Endometrial microvascular endothelial cells (primary cell): ENCODE results near the gene KLB. TPM values are rescaled to one million over a fixed set of nuclear protein-coding genes. Genes with fewer than 3 reads are reported as not detected.
"Not testable (repeated sequence)": the region's sequence is repeated elsewhere in the genome, so short reads cannot be mapped to it uniquely, and the experiment has no call there.

Experiments
- in situ Hi-C: cut with HindIII; loops from 2 replicates; pipeline ENCODE4 v1.10.0; 2017; ENCODE audit warnings: low sequenced_read_pairs, low pct_unique_long_range_greater_than_20kb; ENCODE audit errors: inconsistent ontology term
- total RNA-seq: library from RNA; depleted of rRNA; stranded (reverse); fragments of >200 nt; gene quantifications from one replicate; pipeline ENCODE4 v1.2.3, GENCODE V29; 2015; ENCODE audit errors: inconsistent ontology term

The KLB gene
- total RNA-seq, 1 donor from 2014 or later = not detected

- in situ Hi-C loops = no loop called here
Observed at GRCh38 chr4:39415678-39416283, 9.1 kb downstream of the KLB start.

- in situ Hi-C loops = no loop called here
Observed at GRCh38 chr4:39422247-39422646, 15.5 kb downstream of the KLB start.

GRCh38 chr4:39425297-39425696, 18.6 kb downstream of the KLB start:
- in situ Hi-C loops = not testable (repeated sequence)

DNA sequence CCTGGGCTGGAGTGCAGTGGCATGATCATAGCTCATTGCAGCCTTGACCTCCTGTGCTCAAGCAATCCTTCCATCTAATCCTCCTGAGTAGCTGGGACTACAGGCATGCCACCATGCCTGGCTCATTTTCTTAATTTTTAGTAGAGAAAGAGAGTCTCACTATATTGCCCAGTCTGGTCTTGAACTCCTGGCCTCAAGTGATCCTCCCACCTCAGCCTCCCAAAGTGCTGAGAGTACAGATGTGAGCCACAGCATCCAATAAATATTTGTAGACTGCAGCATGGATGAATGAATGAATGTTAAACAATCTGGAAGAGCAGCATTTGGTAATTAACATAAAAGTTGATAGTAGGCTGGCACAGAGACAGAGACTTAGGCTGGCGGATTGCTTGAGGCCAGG, 20.0 kb downstream of the KLB start:
- in situ Hi-C loops = no loop called here

DNA sequence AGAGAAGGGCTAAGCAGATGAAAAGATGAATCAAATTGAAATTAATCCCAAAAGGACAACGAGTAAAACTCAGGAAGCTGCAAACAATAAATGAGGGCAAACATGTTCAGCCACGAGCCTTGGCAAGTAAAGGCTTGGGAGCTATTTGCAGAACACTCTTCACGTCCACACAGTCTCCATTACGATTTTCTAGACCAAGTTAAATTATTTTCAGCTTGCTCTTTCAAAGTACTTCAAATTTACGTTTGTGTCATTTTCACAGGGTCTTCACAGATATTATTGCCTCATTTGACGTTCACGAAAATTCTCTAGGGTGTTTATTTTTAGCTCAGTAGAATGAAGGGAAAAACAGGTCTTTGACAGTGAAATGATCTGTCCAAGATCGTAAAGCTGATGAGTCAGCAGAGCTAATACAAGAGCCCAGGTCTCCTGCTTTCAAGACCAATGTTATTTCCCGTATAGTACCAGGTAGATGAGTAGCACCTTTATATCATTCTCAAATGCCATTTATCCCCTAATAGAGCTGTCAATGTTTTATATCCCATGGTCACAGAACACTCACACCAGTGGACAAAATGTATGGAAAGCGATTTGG, 20.9 kb downstream of the KLB start:
- in situ Hi-C loops = no loop called here

DNA sequence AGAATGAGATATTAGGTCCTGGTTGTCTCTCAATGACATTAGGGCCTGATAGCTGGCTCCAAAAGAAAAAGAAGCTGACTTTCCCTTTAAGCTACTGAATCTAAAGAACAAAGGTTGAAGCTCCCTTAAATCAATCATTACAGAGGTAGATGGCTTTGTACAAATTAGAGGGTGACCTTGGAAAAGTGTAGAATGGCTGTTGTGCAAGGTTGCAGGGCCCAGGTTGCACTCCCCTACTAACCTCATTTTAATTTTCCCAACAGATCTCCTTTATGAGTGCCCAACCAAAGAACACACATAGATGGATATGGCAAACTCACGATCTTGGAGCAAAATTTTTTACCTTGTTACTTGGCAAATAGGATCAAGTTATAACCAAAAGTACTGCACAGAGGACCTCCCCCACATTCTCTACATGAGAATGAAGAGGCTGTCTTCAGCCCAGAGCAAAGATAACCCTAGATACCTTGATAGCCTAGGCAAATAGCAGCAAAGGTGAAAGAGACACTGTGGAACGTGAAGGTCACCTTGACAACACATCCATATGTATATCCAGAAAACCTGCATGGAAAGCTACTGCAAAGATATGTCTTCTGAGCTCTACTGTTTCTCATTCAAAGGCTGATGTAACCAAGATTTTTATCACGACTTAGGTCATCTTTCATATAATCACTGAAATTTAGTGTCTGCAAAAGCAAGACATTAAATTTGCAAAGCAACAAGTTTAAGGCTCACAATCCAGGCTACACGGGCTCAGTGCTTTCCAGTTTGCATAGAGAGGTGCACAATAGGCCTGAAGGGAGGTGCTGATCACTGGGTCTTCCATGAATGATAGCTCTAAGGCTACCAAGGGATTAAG, 23.0 kb downstream of the KLB start:
- in situ Hi-C loops = no loop called here

DNA sequence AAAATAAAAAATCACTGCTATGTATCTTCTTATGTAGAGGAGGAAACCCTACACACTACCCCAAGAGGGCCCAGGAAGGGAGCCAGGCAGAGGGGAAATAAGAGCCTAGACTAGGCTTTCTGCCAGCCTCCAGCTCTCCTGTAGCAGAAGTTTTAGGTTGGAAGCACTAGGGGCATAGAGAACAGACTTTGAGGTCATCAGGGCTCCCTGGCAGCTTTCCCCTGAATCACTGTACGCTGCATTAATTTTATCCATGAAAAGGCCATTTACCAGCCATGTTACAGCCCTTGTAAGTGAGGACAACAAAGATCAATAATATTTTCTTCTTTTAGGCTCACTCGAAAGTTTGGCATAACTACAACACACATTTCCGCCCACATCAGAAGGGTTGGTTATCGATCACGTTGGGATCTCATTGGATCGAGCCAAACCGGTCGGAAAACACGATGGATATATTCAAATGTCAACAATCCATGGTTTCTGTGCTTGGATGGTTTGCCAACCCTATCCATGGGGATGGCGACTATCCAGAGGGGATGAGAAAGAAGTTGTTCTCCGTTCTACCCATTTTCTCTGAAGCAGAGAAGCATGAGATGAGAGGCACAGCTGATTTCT, 27.3 kb downstream of the KLB start:
- in situ Hi-C loops = no loop called here

- in situ Hi-C loops = no loop called here
Observed at GRCh38 chr4:39435659-39436563, 29.2 kb downstream of the KLB start.

- in situ Hi-C loops = no loop called here
Observed at GRCh38 chr4:39441593-39441992, 34.9 kb downstream of the KLB start.

DNA sequence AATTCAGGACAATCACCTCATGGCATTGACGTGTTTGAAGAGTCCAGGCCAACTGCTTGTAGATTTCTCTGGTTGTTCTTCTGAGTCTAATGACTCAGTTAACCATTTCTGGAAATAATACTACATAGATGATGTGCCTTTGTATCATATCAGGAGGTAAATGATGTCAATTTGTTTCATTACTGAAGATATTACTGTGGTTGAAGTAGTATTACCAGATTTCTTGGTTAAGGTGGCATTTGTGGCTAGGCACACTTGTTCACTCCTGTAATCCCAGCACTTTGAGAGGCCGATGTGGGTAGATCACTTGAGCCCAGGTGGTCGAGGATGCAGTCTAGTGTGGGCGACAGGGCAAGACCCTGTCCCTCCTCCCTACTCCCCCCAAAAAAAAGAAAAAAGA, 36.3 kb downstream of the KLB start:
- in situ Hi-C loops = no loop called here

DNA sequence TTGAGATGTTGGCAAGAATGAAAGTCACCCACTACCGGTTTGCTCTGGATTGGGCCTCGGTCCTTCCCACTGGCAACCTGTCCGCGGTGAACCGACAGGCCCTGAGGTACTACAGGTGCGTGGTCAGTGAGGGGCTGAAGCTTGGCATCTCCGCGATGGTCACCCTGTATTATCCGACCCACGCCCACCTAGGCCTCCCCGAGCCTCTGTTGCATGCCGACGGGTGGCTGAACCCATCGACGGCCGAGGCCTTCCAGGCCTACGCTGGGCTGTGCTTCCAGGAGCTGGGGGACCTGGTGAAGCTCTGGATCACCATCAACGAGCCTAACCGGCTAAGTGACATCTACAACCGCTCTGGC, 39.7 kb downstream of the KLB start:
- in situ Hi-C loops = no loop called here

DNA sequence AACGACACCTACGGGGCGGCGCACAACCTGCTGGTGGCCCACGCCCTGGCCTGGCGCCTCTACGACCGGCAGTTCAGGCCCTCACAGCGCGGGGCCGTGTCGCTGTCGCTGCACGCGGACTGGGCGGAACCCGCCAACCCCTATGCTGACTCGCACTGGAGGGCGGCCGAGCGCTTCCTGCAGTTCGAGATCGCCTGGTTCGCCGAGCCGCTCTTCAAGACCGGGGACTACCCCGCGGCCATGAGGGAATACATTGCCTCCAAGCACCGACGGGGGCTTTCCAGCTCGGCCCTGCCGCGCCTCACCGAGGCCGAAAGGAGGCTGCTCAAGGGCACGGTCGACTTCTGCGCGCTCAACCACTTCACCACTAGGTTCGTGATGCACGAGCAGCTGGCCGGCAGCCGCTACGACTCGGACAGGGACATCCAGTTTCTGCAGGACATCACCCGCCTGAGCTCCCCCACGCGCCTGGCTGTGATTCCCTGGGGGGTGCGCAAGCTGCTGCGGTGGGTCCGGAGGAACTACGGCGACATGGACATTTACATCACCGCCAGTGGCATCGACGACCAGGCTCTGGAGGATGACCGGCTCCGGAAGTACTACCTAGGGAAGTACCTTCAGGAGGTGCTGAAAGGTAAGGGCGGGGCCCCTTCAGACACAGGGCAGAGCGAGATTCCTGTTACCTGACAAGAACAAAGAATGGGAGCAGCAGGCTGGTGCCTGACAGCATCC, 40.3 kb downstream of the KLB start:
- in situ Hi-C loops = no loop called here

DNA sequence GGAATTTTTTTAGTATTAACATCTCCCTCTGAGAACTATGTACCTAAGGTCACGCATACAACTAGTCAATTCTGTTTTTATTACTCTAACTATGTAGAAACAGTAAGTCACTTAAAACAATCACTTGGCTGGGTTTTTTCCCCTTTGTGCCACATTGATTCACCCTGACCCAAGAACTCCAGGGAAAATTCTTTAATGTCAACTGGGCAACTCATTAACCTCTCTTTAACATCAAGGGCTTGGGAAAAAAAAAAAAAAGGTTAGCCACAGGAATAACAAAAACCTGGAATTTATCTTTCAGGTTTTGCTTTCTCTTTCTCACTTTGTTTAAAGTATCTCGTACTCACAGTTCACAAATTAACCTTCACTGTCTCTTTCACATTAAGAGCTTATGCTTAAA, 43.9 kb downstream of the KLB start:
- in situ Hi-C loops = no loop called here

- in situ Hi-C loops = no loop called here
Observed at GRCh38 chr4:39451423-39452023, 44.8 kb downstream of the KLB start.

GRCh38 chr4:39452153-39452859, 45.6 kb downstream of the KLB start:
- in situ Hi-C loops = no loop called here

DNA sequence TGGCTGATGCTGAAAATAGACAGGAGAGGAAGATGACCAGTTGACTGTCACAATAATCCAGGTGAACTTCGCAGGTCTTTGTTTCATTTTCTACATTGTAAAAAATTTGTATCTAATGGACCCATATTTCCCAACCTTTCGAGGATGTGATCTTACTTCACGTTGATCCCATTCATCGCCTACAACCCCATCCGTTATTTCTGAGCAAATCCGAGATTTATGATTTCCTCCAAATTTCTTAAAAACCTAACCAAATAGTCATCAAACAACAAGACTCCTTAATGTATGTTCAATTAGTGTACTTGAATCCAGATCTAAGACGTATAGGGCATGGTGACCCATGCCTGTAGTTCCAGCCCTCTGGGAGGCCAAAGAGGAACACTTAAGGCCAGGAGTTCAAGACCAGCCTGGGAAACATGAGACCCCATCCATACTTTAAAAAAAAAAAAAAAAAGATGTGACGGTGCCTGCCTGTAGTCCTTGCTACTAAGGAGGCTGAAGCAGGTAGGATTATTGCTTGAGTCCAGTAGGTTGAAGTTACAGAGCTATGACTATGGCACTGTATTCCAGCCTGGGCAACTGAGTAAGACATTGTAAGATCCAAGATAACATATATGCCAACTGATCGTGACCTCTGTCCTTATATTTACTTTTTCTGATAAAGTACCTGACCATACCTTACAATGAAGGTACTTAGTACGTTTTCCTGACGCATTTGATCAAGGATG, 46.3 kb downstream of the KLB start:
- in situ Hi-C loops = no loop called here

GRCh38 chr4:39453738-39454137, 47.0 kb downstream of the KLB start:
- in situ Hi-C loops = no loop called here
